ENCODE results near the gene C10orf90. TPM values are rescaled to one million over a fixed set of nuclear protein-coding genes. Genes with fewer than 3 reads are reported as not detected.

C10orf90 gene
- total RNA-seq, 4 donors from 2014 or later = not detected

- no peak overlapping the region for H3K4me3 ChIP-seq
- H3K4me1 ChIP-seq = no peaks in the 10 kb centered on the region
- no peak for DNase-seq (ENCODE audit: low spot score in 2 of 2)
- no peaks in the 10 kb centered on the region for H3K27me3 ChIP-seq
- no peaks in the 10 kb centered on the region for H3K9me3 ChIP-seq
- TF ChIP-seq POLR2A (IDR thresholded peaks at IDR 0.05) (no peak), EP300 (IDR thresholded peaks at IDR 0.05) (no peak), CTCF (IDR thresholded peaks at IDR 0.05) (no peak)
- no peak overlapping the region for H3K27ac ChIP-seq
- no peaks in the 10 kb centered on the region for H3K36me3 ChIP-seq
- 53 to 65% methylated on average over 5 of the region's 5 CpGs for WGBS, 2 donors
These were observed 34.6 kb upstream of the C10orf90 start for GRCh38 chr10:126705131-126705530.

GRCh38 chr10:126704649-126705048 lies 34.2 kb upstream of the C10orf90 start:
- 33 to 48% methylated on average over 7 of the region's 7 CpGs for WGBS, 2 donors
- Histone ChIP-seq H3K36me3 (no peaks in the 10 kb centered on the region), H3K27me3 (no peaks in the 10 kb centered on the region), H3K9me3 (no peaks in the 10 kb centered on the region), H3K27ac (no peak overlapping the region), H3K4me1 (no peaks in the 10 kb centered on the region), H3K4me3 (no peak overlapping the region)
- no peak for DNase-seq (ENCODE audit: low spot score in 2 of 2)
- no peak for TF ChIP-seq POLR2A (IDR thresholded peaks at IDR 0.05)
- no peak for TF ChIP-seq EP300 (IDR thresholded peaks at IDR 0.05)
- no peak for TF ChIP-seq CTCF (IDR thresholded peaks at IDR 0.05)

- TF ChIP-seq EP300 (IDR thresholded peaks at IDR 0.05) (no peak), POLR2A (IDR thresholded peaks at IDR 0.05) (no peak), CTCF (IDR thresholded peaks at IDR 0.05) (no peak)
- Histone ChIP-seq H3K4me3 (no peak overlapping the region), H3K27me3 (no peaks in the 10 kb centered on the region), H3K9me3 (no peaks in the 10 kb centered on the region), H3K36me3 (no peaks in the 10 kb centered on the region), H3K4me1 (no peaks in the 10 kb centered on the region), H3K27ac (no peak overlapping the region)
- DNase-seq (ENCODE audit: low spot score in 2 of 2) = no peak
- 81 to 97% methylated on average over 3 of the region's 3 CpGs for WGBS, 2 donors
These were observed 31.7 kb upstream of the C10orf90 start for GRCh38 chr10:126702181-126702580.

- no peak for DNase-seq (ENCODE audit: low spot score in 2 of 2)
- no peaks in the 10 kb centered on the region for H3K36me3 ChIP-seq
- H3K27ac ChIP-seq = no peak overlapping the region
- WGBS, 2 donors = 65 to 88% methylated on average over 2 of the region's 2 CpGs
- H3K9me3 ChIP-seq = no peaks in the 10 kb centered on the region
- TF ChIP-seq CTCF (IDR thresholded peaks at IDR 0.05) = no peak
- no peak for TF ChIP-seq EP300 (IDR thresholded peaks at IDR 0.05)
- TF ChIP-seq POLR2A (IDR thresholded peaks at IDR 0.05) = no peak
- H3K4me1 ChIP-seq = no peaks in the 10 kb centered on the region
- no peaks in the 10 kb centered on the region for H3K27me3 ChIP-seq
- H3K4me3 ChIP-seq = no peak overlapping the region
These were observed 31.0 kb upstream of the C10orf90 start for GRCh38 chr10:126701526-126701925.

- no peak for DNase-seq (ENCODE audit: low spot score in 2 of 2)
- Histone ChIP-seq H3K27me3 (no peaks in the 10 kb centered on the region), H3K9me3 (peaks cover 0 to 8% (median 0%) of the 10 kb centered on the region in 4 donors), H3K27ac (no peak overlapping the region), H3K4me3 (no peak overlapping the region), H3K4me1 (no peaks in the 10 kb centered on the region), H3K36me3 (no peaks in the 10 kb centered on the region)
- WGBS, 2 donors = 37 to 63% methylated on average over 1 of the region's 1 CpG
- TF ChIP-seq POLR2A (IDR thresholded peaks at IDR 0.05) (no peak), CTCF (IDR thresholded peaks at IDR 0.05) (no peak)
These were observed 26.2 kb upstream of the C10orf90 start for GRCh38 chr10:126696684-126697083.
